Thymus (tissue), 11 donors: ENCODE results near the gene NDE1. TPM values are rescaled to one million over a fixed set of nuclear protein-coding genes. Genes with fewer than 3 reads are reported as not detected.
A peak's percentile ranks its signal among the peaks of the same experiment; 100 is the strongest.

Experiments used
- DNase-seq, 9 donors: peaks; one replicate each; pipeline ENCODE4 v3.0.0-alpha.2; 2013; ENCODE audit warnings: low spot score in 9 of 9, low read depth in 6 of 9, missing footprints in 1 of 9
- H3K27ac ChIP-seq, 2 donors: one replicate each; pipeline ENCODE4 v1.5.1; 2013; ENCODE audit warnings: control low read depth in 1 of 2, low read depth in 1 of 2, low read length in 1 of 2, mild to moderate bottlenecking in 1 of 2, moderate library complexity in 1 of 2
- H3K27me3 ChIP-seq, 2 donors: one replicate each; pipeline ENCODE4 v1.5.1; 2013; ENCODE audit warnings: low read length in 1 of 2; ENCODE audit not compliant: control insufficient read depth in 2 of 2, insufficient read depth in 1 of 2
- H3K36me3 ChIP-seq, 2 donors: one replicate each; pipeline ENCODE4 v1.5.1; 2013; ENCODE audit warnings: low read length in 1 of 2, mild to moderate bottlenecking in 1 of 2, moderate library complexity in 1 of 2; ENCODE audit not compliant: control insufficient read depth in 2 of 2, insufficient read depth in 2 of 2
- H3K4me1 ChIP-seq, 2 donors: one replicate each; pipeline ENCODE4 v1.5.1; 2013; ENCODE audit warnings: low read length in 2 of 2; ENCODE audit not compliant: control insufficient read depth in 2 of 2, insufficient read depth in 2 of 2
- H3K4me3 ChIP-seq, 2 donors: one replicate each; pipeline ENCODE4 v1.5.1; 2013; ENCODE audit warnings: low read length in 2 of 2, control low read depth in 1 of 2, mild to moderate bottlenecking in 1 of 2
- H3K9me3 ChIP-seq, 2 donors: one replicate each; pipeline ENCODE4 v1.5.1; 2013; ENCODE audit warnings: low read length in 1 of 2, mild to moderate bottlenecking in 1 of 2; ENCODE audit not compliant: control insufficient read depth in 2 of 2, insufficient read depth in 1 of 2
- WGBS: extraction: QIAGEN DNeasy Blood & Tissue Kit; methylation state at CpG from one replicate; pipeline ENCODE4 v1.1.7; 2013; 5-methylcytosine and 5-hydroxymethylcytosine counted together
- polyA plus RNA-seq: library from polyadenylated mRNA; stranded (reverse); fragments of 200-250 nt; gene quantifications from one replicate; pipeline ENCODE4 v1.2.3, GENCODE V29; 2013
- total RNA-seq: library from RNA; stranded (reverse); fragments of 120-200 nt; gene quantifications from one replicate; pipeline ENCODE4 v1.2.4, GENCODE V29; 2013
- donor health status: healthy.

The NDE1 gene
- total and polyA plus RNA-seq, 2 donors = 25.1 to 33.3 TPM

DNA sequence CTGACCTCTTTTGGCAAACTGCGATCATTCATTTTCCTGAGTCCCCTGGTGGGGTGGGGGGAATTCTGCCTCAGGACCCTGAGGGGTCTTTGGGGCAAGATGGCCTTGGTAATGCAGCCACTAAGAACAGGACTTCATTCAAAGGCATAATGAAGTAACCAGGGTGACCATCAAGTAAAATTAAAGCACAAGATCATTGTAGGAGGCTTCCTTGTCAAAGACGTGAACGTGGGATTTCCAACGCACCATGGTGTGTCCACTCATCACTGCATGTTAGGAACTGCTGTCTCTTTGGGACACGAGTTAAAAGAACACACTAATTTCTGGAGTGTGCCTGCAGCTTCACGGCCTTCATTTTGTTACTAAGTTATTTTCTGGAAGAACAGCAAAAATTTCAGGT is 51.3 kb downstream of the NDE1 start:
- no peak for DNase-seq
- H3K4me3 ChIP-seq = no peak overlapping the region
- H3K27me3 ChIP-seq = no peaks in the 10 kb centered on the region
- 98% methylated on average over 6 of the region's 6 CpGs for WGBS
- H3K4me1 ChIP-seq = no peaks in the 10 kb centered on the region
- no peaks in the 10 kb centered on the region for H3K9me3 ChIP-seq
- no peak overlapping the region for H3K27ac ChIP-seq
- H3K36me3 ChIP-seq = peaks cover 66 to 76% of the 10 kb centered on the region in 2 donors

DNA sequence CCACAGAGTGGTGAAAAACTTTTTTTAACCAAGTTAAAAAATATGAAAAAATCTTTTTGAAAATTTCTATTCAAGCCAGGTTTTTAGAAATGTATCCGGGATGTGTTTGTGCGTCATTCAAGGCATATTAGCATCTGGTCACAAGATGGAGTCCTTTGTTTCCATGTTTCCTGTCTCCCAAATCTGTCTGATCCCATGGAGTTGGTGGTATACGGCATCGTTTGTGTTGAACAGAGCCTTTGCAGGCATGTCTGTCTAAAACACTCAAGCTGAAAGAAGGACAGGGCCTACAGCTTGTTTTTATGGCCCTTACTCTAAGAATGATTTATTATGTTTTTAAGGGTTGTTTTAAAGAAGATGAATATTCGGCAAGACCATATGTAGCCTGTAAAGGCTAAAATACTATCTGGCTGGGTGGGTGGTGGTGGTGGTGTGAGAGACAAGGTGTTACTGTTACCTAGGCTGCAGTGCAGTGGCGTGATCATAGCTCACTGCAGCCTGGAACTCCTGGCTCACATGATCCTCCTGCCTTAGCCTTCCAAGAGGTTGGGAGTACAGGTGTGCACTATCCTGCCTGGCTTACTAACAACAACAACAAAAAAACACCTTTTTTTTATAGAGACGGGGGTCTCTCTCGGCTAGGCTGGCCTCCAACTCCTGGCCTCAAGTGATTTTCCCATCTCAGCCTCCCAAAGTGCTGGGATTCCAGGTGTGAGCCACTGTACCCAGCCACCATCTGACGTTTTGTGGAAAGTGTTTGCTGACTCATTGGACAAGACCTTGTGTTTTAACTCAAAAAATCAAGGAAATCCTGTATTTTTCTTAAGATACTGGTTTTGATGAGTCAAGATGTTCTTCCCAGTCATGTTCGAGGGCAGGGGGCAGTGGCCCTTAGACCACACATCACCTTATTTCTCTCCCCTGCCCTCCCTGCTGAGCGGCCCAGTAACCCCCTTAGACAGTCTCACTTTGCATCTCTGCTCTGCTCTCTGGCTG is 52.2 kb downstream of the NDE1 start:
- Histone ChIP-seq H3K9me3 (no peaks in the 10 kb centered on the region), H3K4me1 (no peaks in the 10 kb centered on the region), H3K36me3 (peaks cover 57 to 72% of the 10 kb centered on the region in 2 donors), H3K4me3 (no peak overlapping the region), H3K27ac (no peak overlapping the region), H3K27me3 (no peaks in the 10 kb centered on the region)
- DNase-seq = no peak
- WGBS = 91% methylated on average over 11 of the region's 11 CpGs

- Histone ChIP-seq H3K4me3 (no peak overlapping the region), H3K36me3 (peaks cover 50 to 69% of the 10 kb centered on the region in 2 donors), H3K9me3 (no peaks in the 10 kb centered on the region), H3K27ac (no peak overlapping the region), H3K27me3 (no peaks in the 10 kb centered on the region), H3K4me1 (no peaks in the 10 kb centered on the region)
- no peak for DNase-seq
- WGBS = 93% methylated on average over 14 of the region's 14 CpGs
Measured at GRCh38 chr16:15703029-15703736, 53.1 kb downstream of the NDE1 start.

GRCh38 chr16:15704545-15704987 is 54.5 kb downstream of the NDE1 start:
- no peak overlapping the region for H3K4me3 ChIP-seq
- peaks cover 39 to 67% of the 10 kb centered on the region in 2 donors for H3K36me3 ChIP-seq
- H3K9me3 ChIP-seq = no peaks in the 10 kb centered on the region
- no peaks in the 10 kb centered on the region for H3K4me1 ChIP-seq
- H3K27ac ChIP-seq = no peak overlapping the region
- DNase-seq = peak; percentile 11 to 72 (median 31)
- H3K27me3 ChIP-seq = no peaks in the 10 kb centered on the region
- WGBS = 78% methylated on average over 8 of the region's 8 CpGs

DNA sequence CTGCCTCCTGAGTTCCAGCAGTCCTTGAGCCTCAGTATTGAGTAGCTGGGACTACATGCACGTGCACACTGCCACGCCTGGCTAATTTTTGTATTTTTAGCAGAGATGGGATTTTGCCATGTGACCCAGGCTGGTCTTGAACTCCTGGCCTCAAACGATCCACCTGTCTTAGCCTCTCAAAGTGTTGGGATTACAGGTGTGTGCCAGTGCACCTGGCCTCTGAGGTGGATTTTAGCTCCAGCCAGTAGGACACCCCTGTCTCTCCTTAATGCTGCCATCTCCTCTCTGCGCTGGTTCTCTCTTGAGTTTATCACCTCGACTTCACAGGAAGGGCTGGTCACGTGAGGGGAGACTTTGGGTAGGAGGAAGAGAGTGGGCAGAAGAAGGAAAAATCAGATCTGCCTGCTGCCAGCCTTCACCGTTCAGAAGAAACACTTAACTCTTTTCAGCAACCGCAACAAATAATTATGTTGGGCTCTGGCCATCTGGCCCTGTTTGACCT is 55.1 kb downstream of the NDE1 start:
- 80% methylated on average over 8 of the region's 8 CpGs for WGBS
- H3K27ac ChIP-seq = no peak overlapping the region
- H3K36me3 ChIP-seq = peaks cover 34 to 66% of the 10 kb centered on the region in 2 donors
- no peaks in the 10 kb centered on the region for H3K9me3 ChIP-seq
- no peak overlapping the region for H3K4me3 ChIP-seq
- H3K27me3 ChIP-seq = no peaks in the 10 kb centered on the region
- no peak for DNase-seq
- H3K4me1 ChIP-seq = no peaks in the 10 kb centered on the region

DNA sequence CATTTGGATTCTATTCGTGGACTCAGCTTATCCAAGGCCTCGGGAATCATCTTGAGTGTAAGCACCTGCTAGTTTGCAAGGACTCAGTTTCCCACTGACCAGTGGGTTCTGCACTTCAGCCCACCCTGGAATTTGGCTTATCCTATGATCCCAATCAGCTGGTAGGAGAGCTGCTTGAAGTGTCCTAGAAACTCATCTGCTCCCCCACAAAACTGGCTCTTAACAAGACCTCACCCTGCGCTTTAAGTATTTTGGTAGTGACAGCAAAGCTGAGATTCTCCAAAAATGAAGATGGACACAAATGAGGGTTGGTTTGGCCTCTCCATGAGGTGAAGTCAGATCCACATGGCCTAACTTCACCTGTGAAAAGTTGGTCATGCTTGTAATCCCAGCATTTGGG is 57.3 kb downstream of the NDE1 start:
- H3K27ac ChIP-seq = no peak overlapping the region
- no peaks in the 10 kb centered on the region for H3K4me1 ChIP-seq
- WGBS = 97% methylated on average over 3 of the region's 3 CpGs
- H3K9me3 ChIP-seq = no peaks in the 10 kb centered on the region
- H3K27me3 ChIP-seq = no peaks in the 10 kb centered on the region
- DNase-seq = no peak
- no peak overlapping the region for H3K4me3 ChIP-seq
- H3K36me3 ChIP-seq = peaks cover 17 to 44% of the 10 kb centered on the region in 2 donors

DNA sequence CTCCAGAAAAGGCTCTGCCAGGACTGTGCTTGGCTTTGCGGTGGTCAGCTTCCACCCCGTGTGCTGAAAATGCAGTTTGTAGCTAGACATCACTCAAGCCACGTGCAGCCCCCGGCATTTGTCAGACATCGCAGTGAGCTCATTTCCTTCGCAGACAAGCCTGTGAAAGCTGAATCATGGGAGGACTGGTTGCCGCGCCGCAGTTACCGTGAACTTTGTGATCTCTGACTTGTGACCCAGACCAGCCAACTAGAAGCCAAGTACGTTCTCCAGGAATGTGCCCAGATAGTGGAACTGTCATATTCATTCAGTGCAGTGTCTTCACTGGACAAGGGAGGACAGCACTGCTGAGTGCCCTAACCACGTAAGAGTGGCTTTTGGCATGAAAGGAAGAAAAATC is 58.1 kb downstream of the NDE1 start:
- Histone ChIP-seq H3K27ac (no peak overlapping the region), H3K4me3 (no peak overlapping the region), H3K4me1 (peaks cover 0 to 2% of the 10 kb centered on the region in 2 donors), H3K36me3 (peaks cover 12 to 38% of the 10 kb centered on the region in 2 donors), H3K27me3 (no peaks in the 10 kb centered on the region), H3K9me3 (no peaks in the 10 kb centered on the region)
- no peak for DNase-seq
- WGBS = 95% methylated on average over 12 of the region's 12 CpGs

DNA sequence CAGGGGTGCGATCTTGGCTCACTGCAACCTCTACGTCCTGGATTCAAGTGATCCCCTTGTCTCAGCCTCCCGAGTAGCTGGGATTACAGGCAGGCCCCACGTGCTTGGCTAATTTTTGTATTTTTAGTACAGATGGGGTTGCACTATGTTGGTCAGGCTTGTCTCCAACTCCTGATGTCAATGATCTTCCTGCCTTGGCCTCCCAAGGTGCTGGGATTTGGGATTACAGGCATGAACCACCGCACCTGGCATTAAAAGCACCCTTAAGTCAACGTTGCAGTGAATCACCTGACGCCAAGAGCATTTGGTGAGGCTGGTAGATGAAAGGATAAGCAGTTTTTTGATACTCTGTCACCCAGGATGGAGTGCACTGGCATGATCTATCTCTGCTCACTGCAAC is 59.0 kb downstream of the NDE1 start:
- Histone ChIP-seq H3K27me3 (no peaks in the 10 kb centered on the region), H3K4me1 (peaks cover 0 to 2% of the 10 kb centered on the region in 2 donors), H3K36me3 (peaks cover 12 to 43% of the 10 kb centered on the region in 2 donors), H3K9me3 (no peaks in the 10 kb centered on the region), H3K4me3 (no peak overlapping the region), H3K27ac (no peak overlapping the region)
- WGBS = 96% methylated on average over 7 of the region's 7 CpGs
- DNase-seq = no peak
